NCI-H345 treated with DMSO at 0.1 percent for 48 hours (cell line): ENCODE measurements around the gene EML4.
"Not testable (repeated sequence)": the region's sequence is repeated elsewhere in the genome, so short reads cannot be mapped to it uniquely, and the experiment has no call there.

Source experiments
- DNase-seq: peaks from one replicate; lab custom pipeline; 2025; ENCODE audit not compliant: unreplicated experiment; lab: John Stamatoyannopoulos, UW

EML4 gene

DNA sequence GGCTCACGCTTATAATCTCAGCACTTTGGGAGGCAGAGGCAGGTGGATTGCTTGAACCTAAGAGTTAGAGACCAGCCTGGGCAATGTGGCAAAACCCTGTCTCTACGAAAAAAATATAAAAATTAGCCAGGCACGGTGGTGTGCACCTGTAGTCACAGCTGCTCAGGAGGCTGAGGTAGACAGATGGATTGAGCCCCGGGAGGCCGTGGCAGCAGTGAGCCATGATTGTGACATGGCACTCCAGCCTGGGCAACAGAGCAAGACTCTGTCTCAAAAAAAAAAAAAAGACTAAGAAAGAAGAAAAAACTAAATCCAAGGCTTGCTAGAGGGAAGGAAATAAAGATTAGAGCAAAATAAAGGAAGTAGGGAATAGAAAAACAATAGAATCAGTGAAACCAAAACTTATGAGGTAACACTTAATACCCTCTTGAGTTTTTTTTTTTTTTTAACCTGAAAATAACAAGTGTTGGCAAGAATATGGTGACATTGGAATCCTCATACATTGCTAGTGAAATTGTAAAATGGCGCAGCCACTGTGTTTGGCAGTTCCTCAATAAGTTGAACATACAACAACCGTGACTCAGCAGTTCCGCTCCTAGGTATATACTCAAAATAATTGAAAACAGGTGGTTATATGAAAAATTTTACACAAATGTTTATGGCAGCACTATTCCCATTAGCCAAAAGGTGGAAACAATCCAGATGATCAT, 85.2 kb downstream of the EML4 start:
- no peak for DNase-seq

GRCh38 chr2:42256505-42256904, 87.4 kb downstream of the EML4 start:
- no peak for DNase-seq

DNA sequence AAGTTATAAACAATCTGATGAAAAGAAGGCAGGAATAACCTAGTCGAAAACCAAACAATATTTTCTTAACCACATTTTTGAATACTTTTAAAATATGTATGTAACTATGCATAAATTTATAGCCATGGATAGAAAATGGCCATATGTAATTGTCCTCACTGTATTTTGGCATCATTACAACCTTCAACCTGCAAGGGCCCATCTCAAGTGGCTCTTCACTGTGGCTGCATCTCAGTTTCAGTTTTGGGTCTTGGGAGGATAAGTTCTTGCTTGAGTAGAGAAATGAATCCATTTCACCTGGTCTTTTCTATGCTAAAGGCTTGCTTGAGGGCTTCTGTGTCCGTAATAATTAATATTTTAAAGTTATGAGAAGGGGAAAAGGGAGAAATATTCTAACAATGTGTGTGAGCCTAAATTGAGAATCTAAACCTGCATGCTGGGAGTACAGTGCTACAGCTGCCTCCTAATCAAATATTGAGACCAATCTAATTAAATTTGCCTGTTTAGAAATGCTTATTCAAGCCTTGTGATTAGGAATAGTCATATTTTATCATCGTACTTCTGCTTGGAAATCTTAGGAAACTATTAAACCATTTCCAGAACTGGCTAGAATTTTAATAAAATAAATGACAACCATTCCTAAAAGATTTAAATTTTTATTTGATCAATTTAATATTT, 92.5 kb downstream of the EML4 start:
- DNase-seq = no peak

DNA sequence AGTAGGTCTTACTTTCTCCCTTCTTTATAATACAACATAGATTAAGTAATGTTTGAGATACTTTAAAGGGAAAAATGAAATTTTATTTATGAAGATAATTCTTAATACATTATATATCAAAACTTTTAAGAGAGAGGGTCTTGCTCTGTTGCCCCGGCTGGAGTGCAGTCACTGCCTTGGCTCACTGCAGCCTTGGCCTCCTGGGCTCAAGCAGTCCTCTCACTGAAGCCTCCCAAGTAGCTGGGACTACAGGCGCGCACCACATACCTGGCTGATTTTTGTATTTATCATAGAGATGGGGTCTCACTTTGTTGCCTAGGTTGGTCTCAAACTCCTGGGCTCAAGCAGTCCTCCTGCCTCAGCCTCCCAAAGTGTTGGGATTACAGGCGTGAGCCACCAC, 97.1 kb downstream of the EML4 start:
- no peak for DNase-seq

DNA sequence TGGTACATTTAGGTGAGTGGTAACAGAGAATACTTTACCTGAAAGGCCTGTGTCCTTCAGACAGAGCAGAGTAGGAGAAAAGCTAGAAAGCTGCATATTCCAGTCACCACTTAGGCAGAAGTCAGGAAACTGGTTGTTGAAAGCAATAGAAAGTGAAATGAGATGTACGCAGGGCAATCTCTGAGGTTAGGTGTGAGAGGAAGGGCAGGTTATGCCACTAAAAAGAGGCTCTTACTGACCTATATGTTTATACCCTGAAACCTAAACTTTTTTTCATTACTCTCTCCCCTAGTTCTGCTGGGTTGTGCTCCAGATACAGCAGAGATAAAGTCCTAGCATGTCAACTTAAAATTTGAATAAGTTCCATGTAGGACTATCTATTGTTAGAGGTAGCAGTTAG, 98.4 kb downstream of the EML4 start:
- DNase-seq = no peak

GRCh38 chr2:42268528-42269151, 99.5 kb downstream of the EML4 start:
- no peak for DNase-seq

GRCh38 chr2:42270757-42271156, 101.6 kb downstream of the EML4 start:
- no peak for DNase-seq

DNA sequence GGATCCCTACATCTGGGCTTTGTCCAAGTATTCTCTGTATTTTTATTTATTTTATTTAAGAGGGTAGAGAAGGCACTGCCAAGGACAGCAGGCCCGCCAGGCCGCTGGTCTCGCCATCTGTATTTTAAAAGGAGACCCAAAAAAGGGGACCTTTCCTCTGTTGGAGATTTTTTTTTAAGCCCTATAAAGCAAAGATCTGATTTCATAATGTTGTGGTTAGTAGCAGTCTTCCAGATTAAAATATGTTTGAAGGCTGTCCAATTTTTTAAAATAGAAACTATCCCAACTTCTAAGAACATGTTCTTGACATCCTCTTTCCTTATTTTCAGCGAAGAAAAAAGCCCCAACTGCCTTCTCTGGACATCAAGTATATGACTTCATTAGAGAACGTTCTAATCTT, 102.1 kb downstream of the EML4 start:
- not testable (repeated sequence) for DNase-seq

DNA sequence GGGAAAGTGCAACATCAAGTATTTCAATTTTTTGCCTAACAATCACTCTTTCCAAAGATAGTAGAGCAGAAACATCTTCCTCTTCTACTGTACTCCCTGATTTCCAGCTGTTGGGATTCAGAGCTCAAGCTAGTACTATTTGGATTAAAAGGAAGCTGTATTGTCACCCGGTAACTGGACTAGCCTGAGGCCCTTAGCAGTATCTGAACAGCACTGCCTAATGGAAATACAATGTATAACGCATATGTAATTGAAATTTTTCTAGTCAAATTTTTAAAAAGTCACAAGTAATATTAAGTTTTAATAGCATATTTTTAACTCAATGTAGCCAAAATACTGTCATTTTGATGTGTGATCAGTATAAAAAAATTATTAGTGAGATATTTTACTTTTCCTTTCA, 105.7 kb downstream of the EML4 start:
- no peak for DNase-seq

GRCh38 chr2:42281416-42282081, 112.4 kb downstream of the EML4 start:
- DNase-seq = no peak

GRCh38 chr2:42284019-42284418, 114.9 kb downstream of the EML4 start:
- no peak for DNase-seq

GRCh38 chr2:42286268-42286946, 117.3 kb downstream of the EML4 start:
- no peak for DNase-seq

DNA sequence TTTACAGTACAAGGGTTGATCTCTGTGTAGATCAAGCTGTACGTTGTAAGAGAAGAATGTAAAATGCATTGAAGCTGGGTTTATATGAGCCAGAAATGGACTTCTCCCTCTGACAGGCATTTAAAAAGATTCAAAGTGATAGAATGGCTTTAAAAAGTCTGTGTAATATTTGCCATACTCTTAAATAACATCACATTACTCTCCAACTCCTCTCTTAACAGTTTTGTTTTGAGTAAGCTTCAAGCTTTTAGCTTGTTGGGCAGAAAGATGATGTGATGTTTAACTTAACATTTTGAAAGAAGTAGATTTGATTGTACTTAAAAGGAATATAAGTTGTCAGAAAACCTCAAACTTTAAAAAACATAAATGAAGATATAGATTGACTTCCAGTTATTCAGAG, 119.7 kb downstream of the EML4 start:
- DNase-seq = no peak

- no peak for DNase-seq
Measured at GRCh38 chr2:42289222-42289621, 120.1 kb downstream of the EML4 start.

DNA sequence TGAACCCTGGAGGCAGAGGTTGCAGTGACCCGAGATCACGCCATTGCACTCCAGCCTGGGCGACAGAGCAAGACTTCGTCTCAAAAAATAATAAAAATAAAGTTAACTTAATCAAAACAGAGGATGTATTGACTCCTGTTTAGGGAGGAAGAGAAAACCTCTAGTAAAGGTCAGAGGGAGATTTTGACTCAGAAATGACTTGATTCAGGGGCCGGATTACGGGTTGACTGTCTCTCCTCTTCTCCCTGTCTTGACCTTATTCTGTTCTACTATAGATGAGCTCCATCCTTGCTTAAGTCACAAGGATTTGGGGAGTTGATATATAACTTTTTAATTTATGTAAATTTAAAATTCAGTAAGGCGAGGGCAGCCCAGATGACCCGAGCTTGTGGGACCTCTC, 120.9 kb downstream of the EML4 start:
- no peak for DNase-seq

DNA sequence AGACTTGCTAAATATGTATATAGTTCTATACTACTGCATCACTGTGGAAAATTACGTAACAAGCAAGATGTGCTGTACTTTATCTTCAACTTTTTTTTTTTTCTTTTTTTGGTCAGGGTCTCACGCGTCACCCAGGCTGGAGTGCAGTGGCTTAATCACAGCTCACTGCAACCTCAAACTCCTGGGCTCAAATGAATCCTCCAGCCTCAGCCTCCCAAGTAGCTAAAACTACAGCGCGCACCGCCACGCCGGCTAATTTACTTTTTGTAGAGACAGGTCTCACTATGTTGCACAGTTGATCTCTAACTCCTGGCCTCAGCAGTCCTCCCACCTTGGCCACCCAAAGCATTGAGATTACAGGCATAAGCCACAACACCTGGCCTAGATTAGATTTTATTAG, 123.9 kb downstream of the EML4 start:
- DNase-seq = no peak

DNA sequence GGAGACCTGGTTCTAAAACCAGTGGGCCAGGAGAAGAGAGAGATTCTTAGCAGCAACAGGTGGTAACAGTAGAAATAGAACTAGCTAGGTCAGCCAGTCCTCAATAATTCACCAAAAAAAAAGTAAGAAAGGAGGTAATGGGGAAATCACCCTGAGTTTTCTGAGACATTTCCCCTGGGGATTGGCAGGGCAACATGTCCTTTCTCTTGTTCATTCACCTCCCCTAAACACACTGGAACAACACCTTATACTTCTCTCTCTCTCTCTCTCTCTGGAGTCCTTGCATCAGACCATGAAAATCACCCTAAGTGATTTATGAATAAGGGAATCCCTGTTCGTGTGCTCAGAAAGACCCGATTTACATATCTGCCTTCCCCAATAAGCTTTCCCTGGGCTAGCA, 127.1 kb downstream of the EML4 start:
- DNase-seq = no peak

DNA sequence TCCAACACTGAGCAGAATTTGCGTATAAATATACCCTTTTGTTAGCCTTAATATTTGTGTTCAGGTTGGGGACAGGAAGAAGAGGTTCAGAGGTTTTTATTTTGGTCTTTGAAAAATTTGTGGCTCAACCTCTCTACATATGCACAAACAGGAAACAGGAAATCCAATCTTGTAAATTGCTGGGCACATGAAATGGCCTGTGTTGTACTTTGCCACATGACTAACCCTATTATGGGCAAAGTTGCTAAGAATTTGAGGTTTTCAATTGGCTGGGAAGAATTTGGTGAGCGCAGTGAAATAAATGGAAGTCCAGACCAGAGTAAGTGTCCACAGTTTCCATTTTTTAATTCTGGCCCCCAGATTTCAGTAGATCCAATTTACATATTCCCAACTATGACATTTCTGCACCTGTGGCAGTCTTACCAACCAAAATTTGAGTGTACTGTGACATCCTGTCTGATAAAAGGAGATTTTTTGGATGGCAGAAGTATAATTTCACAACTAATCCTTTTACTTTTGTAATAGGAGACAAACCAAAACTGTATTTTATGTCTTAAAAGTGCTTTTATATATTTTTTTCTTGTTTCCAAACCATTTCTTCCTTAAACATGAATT, 128.3 kb downstream of the EML4 start:
- DNase-seq = no peak

GRCh38 chr2:42298132-42298531, 129.0 kb downstream of the EML4 start:
- no peak for DNase-seq

GRCh38 chr2:42298996-42299754, 130.0 kb downstream of the EML4 start:
- DNase-seq = no peak
